Activated CD8-positive, alpha-beta T cell treated with anti-CD3 and anti-CD28 coated beads, Interleukin-2, amount 10 ng/mL, durations not matched to agents 7 days and 5 days (primary cell): ENCODE results near the gene FAM181A. TPM values are rescaled to one million over a fixed set of nuclear protein-coding genes. Genes with fewer than 3 reads are reported as not detected.

ENCODE experiments used
- ATAC-seq: fragments of 150-1000 bp; cut with Tn5 transposase; one replicate; pipeline ENCODE4 v1.10.0; 2021; ENCODE audit warnings: moderate library complexity
- CTCF ChIA-PET: fragments of 350-600 bp; sonication (Branson Sonifier 250); formaldehyde crosslinking; loops from one replicate; lab custom pipeline; 2021; ENCODE audit warnings: antibody characterized with exemption; lab: Charles Lee
- POLR2A ChIA-PET: fragments of 350-600 bp; sonication (Branson Sonifier 250); formaldehyde crosslinking; loops from one replicate; lab custom pipeline; 2021; ENCODE audit warnings: antibody characterized with exemption; lab: Charles Lee
- DNase-seq: peaks from one replicate; pipeline ENCODE4 v3.0.0-alpha.2; 2020
- H3K27ac Mint-ChIP-seq: one replicate; pipeline ENCODE4 v1.8.0; 2021; ENCODE audit warnings: mild to moderate bottlenecking, mixed read lengths
- H3K27me3 Mint-ChIP-seq: one replicate; pipeline ENCODE4 v1.8.0; 2021; ENCODE audit warnings: low read depth, mixed read lengths
- H3K36me3 Mint-ChIP-seq: one replicate; pipeline ENCODE4 v1.8.0; 2021; ENCODE audit warnings: low read depth, mixed read lengths
- H3K4me1 Mint-ChIP-seq: one replicate; pipeline ENCODE4 v1.8.0; 2021; ENCODE audit warnings: low read depth, mixed read lengths
- H3K4me3 Mint-ChIP-seq: one replicate; pipeline ENCODE4 v1.8.0; 2021; ENCODE audit warnings: mild to moderate bottlenecking, mixed read lengths
- H3K9me3 Mint-ChIP-seq: one replicate; pipeline ENCODE4 v1.8.0; 2022; ENCODE audit warnings: mixed read lengths; ENCODE audit not compliant: insufficient read depth
- total RNA-seq, 2 experiments: library from RNA; stranded (reverse); gene quantifications; one replicate each; pipeline ENCODE4 v1.2.3, GENCODE V29; 2021

FAM181A gene
- total RNA-seq, 2 experiments from 2014 or later: not detected

- POLR2A ChIA-PET: interaction anchor here (0.8 to 11.2 kb wide), 13 partner anchors 8 to 1564 kb away, joined by 3 to 303 read pairs (median 3); partner anchors contain the start of gene ASB2
- H3K27ac Mint-ChIP-seq: peak overlapping the region; percentile 98
- H3K27me3 Mint-ChIP-seq: no peaks in the 10 kb centered on the region
- CTCF ChIA-PET: interaction anchor here (0.8 to 19.2 kb wide), 9 partner anchors 8 to 177 kb away, joined by 3 to 376 read pairs (median 5); no protein-coding TSS in a partner anchor
- ATAC-seq (peak; percentile 76), DNase-seq (peak; percentile 95)
- peaks cover 14% of the 10 kb centered on the region for H3K36me3 Mint-ChIP-seq
- no peaks in the 10 kb centered on the region for H3K9me3 Mint-ChIP-seq
- H3K4me3 Mint-ChIP-seq: peak overlapping the region; percentile 71
- peaks cover 97% of the 10 kb centered on the region for H3K4me1 Mint-ChIP-seq
Observed at GRCh38 chr14:93959239-93960107, 32.3 kb downstream of the FAM181A start.

GRCh38 chr14:93960108-93960475, 32.9 kb downstream of the FAM181A start:
- Mint-ChIP-seq H3K9me3 (no peaks in the 10 kb centered on the region), H3K36me3 (peaks cover 14% of the 10 kb centered on the region), H3K27ac (peak overlapping the region; percentile 98), H3K4me1 (peaks cover 97% of the 10 kb centered on the region), H3K4me3 (peak overlapping the region; percentile 71), H3K27me3 (no peaks in the 10 kb centered on the region)
- ATAC-seq (no peak), DNase-seq (no peak)
- POLR2A ChIA-PET: interaction anchor here (0.7 to 11.2 kb wide), 11 partner anchors 12 to 1563 kb away, joined by 3 to 303 read pairs (median 4); partner anchors contain the start of genes ASB2 and UBR7
- CTCF ChIA-PET: interaction anchor here (0.8 to 19.2 kb wide), 6 partner anchors 11 to 176 kb away, joined by 3 to 376 read pairs (median 12); no protein-coding TSS in a partner anchor

- Mint-ChIP-seq H3K4me3 (no peak overlapping the region), H3K27ac (peak overlapping the region; percentile 98), H3K27me3 (no peaks in the 10 kb centered on the region), H3K36me3 (peaks cover 17% of the 10 kb centered on the region), H3K9me3 (peaks cover 5% of the 10 kb centered on the region), H3K4me1 (peaks cover 97% of the 10 kb centered on the region)
- ATAC-seq (no peak), DNase-seq (no peak)
- POLR2A ChIA-PET: interaction anchor here (0.7 to 11.2 kb wide), 8 partner anchors 13 to 754 kb away, joined by 3 to 303 read pairs (median 4); partner anchors contain the start of genes ASB2 and UBR7
- CTCF ChIA-PET: interaction anchor here (1.1 to 19.2 kb wide), 4 partner anchors 11 to 40 kb away, joined by 3 to 376 read pairs (median 34); no protein-coding TSS in a partner anchor
Observed at GRCh38 chr14:93960774-93961438, 33.8 kb downstream of the FAM181A start.

- Mint-ChIP-seq H3K4me1 (peaks cover 97% of the 10 kb centered on the region), H3K9me3 (peaks cover 9% of the 10 kb centered on the region), H3K36me3 (peaks cover 19% of the 10 kb centered on the region), H3K27ac (peak overlapping the region; percentile 94), H3K27me3 (no peaks in the 10 kb centered on the region), H3K4me3 (peak overlapping the region; percentile 64)
- ChIA-PET CTCF (interaction anchor here (1.1 to 19.2 kb wide), 3 partner anchors 10 to 40 kb away, joined by 3 to 376 read pairs (median 49); no protein-coding TSS in a partner anchor), POLR2A (interaction anchor here (1.9 to 11.2 kb wide), 3 partner anchors 13 to 40 kb away, joined by 8 to 303 read pairs (median 9); partner anchors contain the start of gene ASB2)
- DNase-seq (no peak), ATAC-seq (no peak)
Observed at GRCh38 chr14:93961620-93962019, 34.5 kb downstream of the FAM181A start.

GRCh38 chr14:93962701-93963601, 35.8 kb downstream of the FAM181A start:
- Mint-ChIP-seq H3K4me3 (peak overlapping the region; percentile 67), H3K4me1 (peaks cover 96% of the 10 kb centered on the region), H3K9me3 (peaks cover 9% of the 10 kb centered on the region), H3K36me3 (peaks cover 22% of the 10 kb centered on the region), H3K27me3 (no peaks in the 10 kb centered on the region), H3K27ac (peak overlapping the region; percentile 100)
- ATAC-seq (peak; percentile 43), DNase-seq (peak; percentile 85)
- ChIA-PET POLR2A (interaction anchor here (0.7 to 11.2 kb wide), 20 partner anchors 9 to 1572 kb away, joined by 3 to 303 read pairs (median 5); partner anchors contain the start of genes ASB2, CCDC197, GLRX5 and OTUB2), CTCF (interaction anchor here (0.6 to 19.2 kb wide), 12 partner anchors 8 to 51 kb away, joined by 3 to 376 read pairs (median 4); no protein-coding TSS in a partner anchor)

GRCh38 chr14:93963692-93964091, 36.5 kb downstream of the FAM181A start:
- peaks cover 9% of the 10 kb centered on the region for H3K9me3 Mint-ChIP-seq
- peak overlapping the region; percentile 100 for H3K27ac Mint-ChIP-seq
- ATAC-seq: no peak
- no peak for DNase-seq
- ChIA-PET POLR2A (interaction anchor here (0.7 to 11.2 kb wide), 20 partner anchors 10 to 1571 kb away, joined by 3 to 303 read pairs (median 5); partner anchors contain the start of genes ASB2, CCDC197, GLRX5 and OTUB2), CTCF (interaction anchor here (0.7 to 19.2 kb wide), 13 partner anchors 8 to 51 kb away, joined by 3 to 376 read pairs (median 4); no protein-coding TSS in a partner anchor)
- H3K4me1 Mint-ChIP-seq: peaks cover 90% of the 10 kb centered on the region
- H3K4me3 Mint-ChIP-seq: peak overlapping the region; percentile 67
- H3K36me3 Mint-ChIP-seq: peaks cover 22% of the 10 kb centered on the region
- H3K27me3 Mint-ChIP-seq: no peaks in the 10 kb centered on the region

- ATAC-seq: no peak
- POLR2A ChIA-PET: interaction anchor here (2.0 to 11.2 kb wide), 5 partner anchors 10 to 115 kb away, joined by 6 to 303 read pairs (median 21); partner anchors contain the start of gene ASB2
- DNase-seq: no peak
- Mint-ChIP-seq H3K27me3 (no peaks in the 10 kb centered on the region), H3K27ac (peak overlapping the region; percentile 50), H3K9me3 (peaks cover 9% of the 10 kb centered on the region), H3K36me3 (peaks cover 22% of the 10 kb centered on the region), H3K4me1 (peaks cover 90% of the 10 kb centered on the region), H3K4me3 (no peak overlapping the region)
- CTCF ChIA-PET: interaction anchor here (0.7 to 19.2 kb wide), 3 partner anchors 12 to 24 kb away, joined by 3 to 376 read pairs (median 4); no protein-coding TSS in a partner anchor
Observed at GRCh38 chr14:93964281-93964680, 37.1 kb downstream of the FAM181A start.

GRCh38 chr14:93964820-93965286, 37.7 kb downstream of the FAM181A start:
- Mint-ChIP-seq H3K4me1 (peaks cover 86% of the 10 kb centered on the region), H3K36me3 (peaks cover 20% of the 10 kb centered on the region), H3K9me3 (peaks cover 9% of the 10 kb centered on the region), H3K27ac (peak overlapping the region; percentile 50), H3K27me3 (no peaks in the 10 kb centered on the region), H3K4me3 (no peak overlapping the region)
- ChIA-PET CTCF (interaction anchor here (0.8 to 19.2 kb wide), 3 partner anchors 13 to 33 kb away, joined by 3 to 376 read pairs (median 4); no protein-coding TSS in a partner anchor), POLR2A (interaction anchor here (2.7 to 11.2 kb wide), 3 partner anchors 10 to 25 kb away, joined by 21 to 303 read pairs (median 24); partner anchors contain the start of gene ASB2)
- DNase-seq (no peak), ATAC-seq (no peak)

GRCh38 chr14:93965287-93965821, 38.2 kb downstream of the FAM181A start:
- Mint-ChIP-seq H3K27me3 (no peaks in the 10 kb centered on the region), H3K4me3 (no peak overlapping the region), H3K4me1 (peaks cover 86% of the 10 kb centered on the region), H3K9me3 (peaks cover 9% of the 10 kb centered on the region), H3K27ac (peak overlapping the region; percentile 5), H3K36me3 (peaks cover 20% of the 10 kb centered on the region)
- ATAC-seq (no peak), DNase-seq (no peak)
- ChIA-PET CTCF (interaction anchor here (0.8 to 19.2 kb wide), 3 partner anchors 13 to 32 kb away, joined by 3 to 376 read pairs (median 4); no protein-coding TSS in a partner anchor), POLR2A (interaction anchor here (3.5 to 11.2 kb wide), 2 partner anchors 9 to 11 kb away, joined by 24 to 303 read pairs; partner anchors contain the start of gene ASB2)
